GM06990 (cell line): ENCODE results near the gene DESI2.

Source experiments
- DNase-seq: peaks from one replicate; pipeline ENCODE4 v3.0.0-alpha.2; 2011; ENCODE audit not compliant: insufficient read length; ENCODE audit errors: extremely low read depth
- H3K27me3 ChIP-seq: replicated peaks from 2 replicates; pipeline ENCODE4 v1.6.0; 2011; ENCODE audit warnings: low read length; ENCODE audit not compliant: control insufficient read depth, insufficient read depth
- H3K36me3 ChIP-seq: 2 replicates; pipeline ENCODE4 v1.5.1; 2011; ENCODE audit warnings: low read length; ENCODE audit not compliant: control insufficient read depth, insufficient read depth
- H3K4me3 ChIP-seq: replicated peaks from 2 replicates; pipeline ENCODE4 v1.5.1; 2011; ENCODE audit warnings: low read depth, mild to moderate bottlenecking, control low read depth, low read length
- TF ChIP-seq, protein P1 (sequence below): IDR thresholded peaks from 2 replicates; pipeline ENCODE4 v1.5.1; 2011; ENCODE audit warnings: low read length, control low read depth, mild to moderate bottlenecking, inconsistent platforms; ENCODE audit not compliant: insufficient read depth, poor library complexity, severe bottlenecking

The DESI2 gene

DNA sequence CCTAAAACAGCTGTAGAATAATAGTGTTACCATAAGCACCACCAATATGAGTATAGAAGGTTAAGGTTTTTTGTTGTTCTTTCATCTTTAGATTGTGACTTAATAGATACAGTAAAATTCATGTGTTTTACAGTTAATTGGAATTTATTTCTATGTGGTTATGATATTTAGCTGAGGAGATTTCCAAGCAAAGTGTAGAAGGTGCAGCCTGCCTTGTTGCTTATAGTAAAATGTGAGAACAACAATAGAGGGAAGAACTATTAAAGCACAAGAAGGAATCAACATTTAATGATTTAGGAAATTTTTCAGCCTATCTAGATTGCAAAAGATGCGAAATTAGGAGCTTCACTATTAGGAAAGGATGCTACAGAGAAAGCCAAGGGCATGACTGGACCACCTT, 47.9 kb downstream of the DESI2 start:
- H3K36me3 ChIP-seq = no peaks in the 10 kb centered on the region; the same call in none of the 2 replicates
- DNase-seq = no peak
- TF ChIP-seq, protein P1, sequence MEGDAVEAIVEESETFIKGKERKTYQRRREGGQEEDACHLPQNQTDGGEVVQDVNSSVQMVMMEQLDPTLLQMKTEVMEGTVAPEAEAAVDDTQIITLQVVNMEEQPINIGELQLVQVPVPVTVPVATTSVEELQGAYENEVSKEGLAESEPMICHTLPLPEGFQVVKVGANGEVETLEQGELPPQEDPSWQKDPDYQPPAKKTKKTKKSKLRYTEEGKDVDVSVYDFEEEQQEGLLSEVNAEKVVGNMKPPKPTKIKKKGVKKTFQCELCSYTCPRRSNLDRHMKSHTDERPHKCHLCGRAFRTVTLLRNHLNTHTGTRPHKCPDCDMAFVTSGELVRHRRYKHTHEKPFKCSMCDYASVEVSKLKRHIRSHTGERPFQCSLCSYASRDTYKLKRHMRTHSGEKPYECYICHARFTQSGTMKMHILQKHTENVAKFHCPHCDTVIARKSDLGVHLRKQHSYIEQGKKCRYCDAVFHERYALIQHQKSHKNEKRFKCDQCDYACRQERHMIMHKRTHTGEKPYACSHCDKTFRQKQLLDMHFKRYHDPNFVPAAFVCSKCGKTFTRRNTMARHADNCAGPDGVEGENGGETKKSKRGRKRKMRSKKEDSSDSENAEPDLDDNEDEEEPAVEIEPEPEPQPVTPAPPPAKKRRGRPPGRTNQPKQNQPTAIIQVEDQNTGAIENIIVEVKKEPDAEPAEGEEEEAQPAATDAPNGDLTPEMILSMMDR = no peak
- H3K4me3 ChIP-seq = no peak overlapping the region
- no peaks in the 10 kb centered on the region for H3K27me3 ChIP-seq

GRCh38 chr1:244702620-244703019, 49.7 kb downstream of the DESI2 start:
- no peak for DNase-seq
- H3K4me3 ChIP-seq = no peak overlapping the region
- TF ChIP-seq, protein P1 = no peak
- peaks cover 2% of the 10 kb centered on the region for H3K36me3 ChIP-seq
- no peaks in the 10 kb centered on the region for H3K27me3 ChIP-seq

- TF ChIP-seq, protein P1 = no peak
- DNase-seq = no peak
- no peaks in the 10 kb centered on the region for H3K27me3 ChIP-seq
- no peak overlapping the region for H3K4me3 ChIP-seq
- H3K36me3 ChIP-seq = peaks cover 2% of the 10 kb centered on the region
Measured at GRCh38 chr1:244704107-244704506, 51.2 kb downstream of the DESI2 start.

- no peak overlapping the region for H3K4me3 ChIP-seq
- no peak for DNase-seq
- H3K36me3 ChIP-seq = peaks cover 2% of the 10 kb centered on the region
- TF ChIP-seq, protein P1 = no peak
- no peaks in the 10 kb centered on the region for H3K27me3 ChIP-seq
Measured at GRCh38 chr1:244705261-244706234, 52.6 kb downstream of the DESI2 start.

DNA sequence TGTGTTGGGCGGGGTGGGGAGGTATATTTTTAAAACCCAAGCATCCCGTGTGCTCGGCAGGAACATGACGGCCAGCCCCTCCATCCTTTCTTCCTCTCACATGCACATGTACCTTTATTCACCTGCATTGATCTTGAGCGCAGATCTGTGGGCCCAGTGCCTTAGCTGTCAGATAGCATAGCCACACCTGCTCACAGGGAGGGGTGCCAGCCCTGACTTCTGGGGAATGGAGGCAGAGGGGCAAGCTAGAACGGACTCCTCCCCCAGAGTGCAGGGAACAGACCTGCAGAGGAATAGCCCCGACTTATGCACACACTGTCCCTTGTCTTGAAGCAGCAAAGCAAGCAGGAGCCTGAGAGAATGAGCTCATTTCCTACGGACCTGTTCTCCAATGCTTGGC, 56.1 kb downstream of the DESI2 start:
- TF ChIP-seq, protein P1 = no peak
- no peak for DNase-seq
- no peaks in the 10 kb centered on the region; the same call in 1 of the 2 replicates for H3K27me3 ChIP-seq
- H3K36me3 ChIP-seq = peaks cover 2% of the 10 kb centered on the region
- no peak overlapping the region for H3K4me3 ChIP-seq
